Measurements from ENCODE around the gene TEX47.
A peak's percentile ranks its signal among the peaks of the same experiment; 100 is the strongest.

Gene TEX47

GRCh38 chr7:88795553-88795952, at the start of gene TEX47:
Gene TEX47, minus strand, starts transcription at chr7:88795737. Its CDS starts 795 bp downstream, at chr7:88794942.
- no peak for DNase-seq

- no peak for DNase-seq
Measured at GRCh38 chr7:88845091-88845490, 49.6 kb upstream of the TEX47 start.

DNA sequence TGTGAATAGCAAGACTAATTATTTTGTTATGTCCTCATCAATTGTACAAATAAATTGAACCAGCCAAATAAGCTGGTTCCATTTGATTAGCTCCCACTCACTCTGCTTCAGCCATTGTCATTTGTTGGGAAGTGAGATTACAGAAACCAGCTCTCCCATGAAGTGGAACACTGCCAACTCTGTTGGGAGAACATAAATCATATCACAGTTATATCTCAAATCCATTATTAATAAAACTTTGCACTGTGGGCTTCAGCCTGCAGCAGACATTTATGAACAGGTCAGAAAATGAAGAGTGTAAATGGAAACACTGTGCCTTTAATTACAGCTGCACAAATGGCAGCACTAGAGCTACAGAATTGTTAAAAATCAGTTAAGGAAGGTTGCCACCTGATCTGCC, 46.7 kb upstream of the TEX47 start:
- no peak for DNase-seq

- no peak for DNase-seq
Measured at GRCh38 chr7:88835147-88835728, 39.7 kb upstream of the TEX47 start.

- no peak for DNase-seq
Measured at GRCh38 chr7:88826222-88826621, 30.7 kb upstream of the TEX47 start.

- no peak for DNase-seq
Measured at GRCh38 chr7:88818552-88818951, 23.0 kb upstream of the TEX47 start.

- DNase-seq = no peak
Measured at GRCh38 chr7:88806280-88807037, 10.9 kb upstream of the TEX47 start.

GRCh38 chr7:88801046-88801445, 5.5 kb upstream of the TEX47 start:
- no peak for DNase-seq

DNA sequence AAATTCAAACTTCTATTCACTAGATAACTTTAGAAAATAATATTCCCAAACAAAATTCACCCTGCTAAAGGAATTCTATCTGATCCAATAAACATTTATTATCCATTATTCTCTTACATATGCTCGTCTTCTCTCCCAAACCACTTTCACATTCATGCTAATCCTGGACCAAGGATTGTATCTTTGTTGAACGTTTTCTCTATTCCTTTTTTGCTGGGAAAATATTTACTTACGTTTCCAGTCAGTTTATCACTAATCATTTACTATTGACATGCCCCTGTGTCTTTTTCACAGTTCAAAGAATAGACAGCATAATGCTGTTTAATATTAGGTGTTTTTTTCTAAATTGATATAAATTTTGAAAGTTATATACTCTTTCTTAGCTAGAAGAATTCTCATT, 3.2 kb downstream of the TEX47 start:
- DNase-seq = no peak

- no peak for DNase-seq
Measured at GRCh38 chr7:88791891-88792290, 3.6 kb downstream of the TEX47 start.

- peak in 1 of 2 donors; percentile 31 for DNase-seq
Measured at GRCh38 chr7:88789480-88790064, 6.0 kb downstream of the TEX47 start.

DNA sequence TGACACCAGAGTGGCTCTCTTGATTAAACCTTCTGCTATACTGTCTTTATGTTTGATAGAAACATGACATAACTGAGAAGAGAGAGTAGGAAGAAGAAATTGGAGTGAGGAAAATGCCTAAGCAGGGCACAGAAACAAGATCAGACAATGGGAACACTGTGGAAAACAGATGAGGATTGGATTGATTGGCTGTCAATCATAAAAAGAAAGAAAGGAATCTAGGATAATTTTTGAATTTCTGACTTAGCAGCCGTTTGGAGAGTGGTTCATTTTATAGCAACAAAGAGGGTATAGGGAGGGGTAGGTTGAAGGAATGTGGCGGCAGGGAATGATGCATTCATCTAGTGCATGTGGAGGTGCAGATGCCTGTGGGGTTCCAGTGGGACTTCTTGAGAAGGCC, 7.8 kb downstream of the TEX47 start:
- DNase-seq = no peak

GRCh38 chr7:88775838-88776237, 19.7 kb downstream of the TEX47 start:
- no peak for DNase-seq

DNA sequence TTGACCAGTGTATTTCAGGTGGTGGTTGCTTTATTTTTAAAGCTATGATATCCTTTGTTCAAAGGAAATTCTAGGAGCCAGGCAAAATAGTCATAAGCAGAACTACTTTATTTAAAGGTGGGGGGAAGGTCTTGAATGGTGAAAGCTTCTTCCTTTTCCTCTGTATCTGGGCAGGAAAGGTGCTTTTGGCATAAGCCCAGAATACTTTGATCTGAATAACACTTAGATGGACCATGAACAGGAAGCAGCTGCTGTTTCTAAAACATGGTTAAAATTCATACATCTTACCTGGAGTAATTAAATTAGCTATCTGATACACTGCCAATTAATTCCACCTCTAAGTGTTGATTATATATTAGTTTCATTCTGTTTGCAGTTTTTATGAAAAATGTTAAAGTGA, 22.8 kb downstream of the TEX47 start:
- DNase-seq = no peak

DNA sequence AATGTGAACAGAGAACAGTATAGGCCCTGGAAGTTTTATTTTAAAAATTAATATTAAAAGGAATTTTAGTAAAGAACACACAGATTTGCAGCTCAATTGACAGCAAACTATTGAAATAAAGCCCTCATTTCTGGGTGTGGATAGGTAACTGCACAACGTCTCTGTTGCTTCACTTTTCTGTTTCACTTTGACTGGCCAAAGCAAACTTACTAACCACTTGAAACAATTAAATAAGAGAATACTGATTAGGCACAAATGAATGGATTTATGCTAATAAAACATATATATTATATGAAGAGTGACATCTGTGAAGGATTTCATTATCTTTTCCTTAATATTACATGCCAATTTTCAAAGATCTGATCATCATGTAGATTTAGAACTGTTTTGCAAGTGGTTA, 24.1 kb downstream of the TEX47 start:
- DNase-seq = no peak

DNA sequence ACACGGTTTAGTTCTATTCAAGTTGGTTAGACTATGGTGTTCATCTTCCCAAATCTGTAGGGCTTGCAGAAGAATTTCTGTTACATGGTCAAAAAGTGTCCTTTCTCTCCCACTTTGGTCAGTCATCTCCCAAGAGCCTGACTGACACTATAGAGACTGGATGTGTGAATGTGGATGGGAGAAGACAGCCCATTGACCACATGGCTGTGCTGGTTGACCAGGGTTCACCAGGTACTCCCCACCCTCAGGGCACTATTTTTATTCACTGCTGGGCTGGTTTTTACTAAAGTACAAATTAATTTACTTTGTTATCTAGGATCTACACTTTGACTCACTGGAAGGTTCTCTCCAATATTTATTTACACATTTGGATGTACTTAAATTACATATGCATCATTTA, 33.8 kb downstream of the TEX47 start:
- no peak for DNase-seq

DNA sequence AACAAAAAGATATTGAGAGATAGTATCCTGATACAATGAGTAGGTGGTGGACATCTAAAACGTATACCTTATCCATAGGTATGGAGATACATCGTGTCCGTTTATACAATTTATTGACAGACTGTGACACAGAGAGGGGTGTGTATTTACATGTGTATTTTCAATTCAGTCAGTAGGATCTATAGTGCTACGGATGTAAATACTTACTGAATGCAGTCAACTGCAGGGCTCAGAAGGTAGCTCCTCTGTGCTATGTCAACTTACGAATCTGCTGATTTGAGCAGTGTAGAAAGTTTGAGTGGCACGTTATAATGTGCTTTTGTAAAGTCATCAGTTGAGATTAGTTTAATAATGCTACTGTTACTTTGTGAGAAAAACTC, 35.4 kb downstream of the TEX47 start:
- DNase-seq = no peak

GRCh38 chr7:88759230-88760135, 36.1 kb downstream of the TEX47 start, which contains the start of gene ZNF804B:
Gene ZNF804B, plus strand, starts transcription at chr7:88759700. Its CDS starts 277 bp downstream, at chr7:88759977.
- DNase-seq = no peak

DNA sequence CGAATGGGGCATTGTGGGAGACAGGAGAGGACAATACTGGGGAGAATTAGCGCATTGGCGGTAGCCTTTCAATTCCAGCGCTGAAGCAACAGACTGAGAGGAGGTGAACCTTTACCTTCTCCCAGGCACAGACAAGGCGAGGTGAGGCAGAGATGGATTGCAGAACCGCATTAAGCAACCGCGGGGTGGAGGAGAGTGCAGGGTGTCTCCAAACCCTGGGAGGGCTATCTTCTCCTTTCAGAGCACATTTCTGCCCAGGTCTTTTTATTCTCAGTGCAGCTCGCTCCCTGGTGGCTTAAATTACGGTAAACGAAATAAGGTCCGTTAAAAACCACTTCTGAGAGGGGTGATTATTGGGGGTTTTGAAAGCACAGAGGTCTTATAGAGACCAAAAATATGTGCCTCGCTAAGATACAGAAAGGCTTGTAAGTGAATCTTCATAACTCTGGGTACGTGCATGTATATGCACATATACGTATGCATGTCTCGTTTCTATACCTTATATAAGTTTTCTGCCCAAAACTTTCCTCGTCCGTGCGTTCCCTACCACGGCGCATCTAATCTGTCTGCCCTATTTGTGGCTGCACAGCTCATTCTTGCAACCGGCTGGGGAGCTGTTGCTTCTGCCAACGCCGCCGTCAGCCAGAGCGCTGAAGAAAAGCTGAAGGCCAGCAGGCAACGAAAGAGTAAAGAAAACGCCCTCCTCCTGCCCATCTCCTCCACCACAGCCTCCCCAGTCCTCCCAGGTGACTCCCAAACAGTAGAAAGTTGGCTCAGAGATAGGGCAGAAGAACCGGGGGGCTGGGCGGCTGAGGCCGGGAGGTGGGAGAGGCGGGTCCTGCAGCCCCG, 36.9 kb downstream of the TEX47 start:
- no peak for DNase-seq

- no peak for DNase-seq
Measured at GRCh38 chr7:88757371-88757770, 38.2 kb downstream of the TEX47 start.

- DNase-seq = no peak
Measured at GRCh38 chr7:88756802-88757201, 38.7 kb downstream of the TEX47 start.

- no peak for DNase-seq
Measured at GRCh38 chr7:88746126-88746525, 49.4 kb downstream of the TEX47 start.
